Breast epithelium (tissue), 4 donors: ENCODE measurements around the gene STX18. TPM values are rescaled to one million over a fixed set of nuclear protein-coding genes. Genes with fewer than 3 reads are reported as not detected.

Source experiments
- DNase-seq, 2 donors: peaks; one replicate each; pipeline ENCODE4 v3.0.0-alpha.2; 2019; ENCODE audit warnings: low spot score in 2 of 2
- H3K27ac ChIP-seq, 2 donors: fragments of 200-600 bp; sonication (generic) in 1 of 2; one replicate each; pipeline ENCODE4 v1.5.1; 2016 to 2019; ENCODE audit warnings: mild to moderate bottlenecking in 1 of 2
- H3K27me3 ChIP-seq, 2 donors: fragments of 200-600 bp; sonication (generic) in 1 of 2; one replicate each; pipeline versions ENCODE4 v1.5.1 to v1.6.0; 2017 to 2019; ENCODE audit warnings: control low read depth in 1 of 2, mild to moderate bottlenecking in 1 of 2
- H3K36me3 ChIP-seq: fragments of 200-600 bp; one replicate; pipeline ENCODE4 v1.5.1; 2019
- H3K4me1 ChIP-seq, 2 donors: fragments of 200-600 bp; sonication (generic); one replicate each; pipeline ENCODE4 v1.5.1; 2016 to 2019; ENCODE audit warnings: control low read depth in 1 of 2
- H3K4me3 ChIP-seq, 3 donors: fragments of 200-600 bp; sonication (generic); 1 replicate in 2 of 3; 2 replicates in 1 of 3; pipeline ENCODE4 v1.5.1; 2016 to 2019; ENCODE audit warnings: mild to moderate bottlenecking in 3 of 3, moderate library complexity in 2 of 3
- H3K9me3 ChIP-seq, 2 donors: fragments of 200-600 bp; sonication (generic) in 1 of 2; one replicate each; pipeline ENCODE4 v1.5.1; 2016 to 2019; ENCODE audit warnings: control low read depth in 1 of 2
- CTCF ChIP-seq, 3 donors: fragments of 450-650 bp; IDR thresholded peaks; one replicate each; pipeline ENCODE4 v1.5.1; 2016 to 2017; ENCODE audit warnings: antibody characterized with exemption in 3 of 3, mild to moderate bottlenecking in 3 of 3, moderate library complexity in 3 of 3
- POLR2A ChIP-seq: fragments of 450-650 bp; IDR thresholded peaks from one replicate; pipeline ENCODE4 v1.6.1; 2016; ENCODE audit warnings: antibody characterized with exemption, mild to moderate bottlenecking, moderate library complexity
- POLR2AphosphoS5 ChIP-seq, 3 donors: sonication (generic); formaldehyde crosslinking; IDR thresholded peaks; one replicate each; pipeline ENCODE4 v1.6.1; 2017; ENCODE audit warnings: antibody characterized with exemption in 3 of 3
- intact Hi-C: fragments of 100-400 bp; cut with DNase I; formaldehyde crosslinking; loops from one replicate; pipeline ENCODE4 v1.15.1; 2023; ENCODE audit warnings: low total_unique reads
- total RNA-seq, 3 donors: library from RNA; depleted of rRNA; stranded (reverse); fragments of >200 nt; gene quantifications; one replicate each; pipeline ENCODE4 v1.1.0, GENCODE V29; 2016

Gene STX18
- total RNA-seq, 3 donors from 2014 or later: 32.2 to 36.3 (median 32.8) TPM

- TF ChIP-seq POLR2A: no peak
- no peak for TF ChIP-seq CTCF (IDR thresholded peaks at IDR 0.05)
- TF ChIP-seq POLR2AphosphoS5 (IDR thresholded peaks at IDR 0.05): no peak
- Histone ChIP-seq H3K27me3 (no peaks in the 10 kb centered on the region), H3K4me1 (no peaks in the 10 kb centered on the region), H3K36me3 (no peaks in the 10 kb centered on the region), H3K9me3 (no peaks in the 10 kb centered on the region), H3K27ac (no peak overlapping the region), H3K4me3 (no peak overlapping the region)
- intact Hi-C loops: no loop called here
- DNase-seq: peak in 1 of 2 donors; percentile 19
Measured at GRCh38 chr4:4418676-4419390, 123.0 kb downstream of the STX18 start.

- Histone ChIP-seq H3K9me3 (no peaks in the 10 kb centered on the region), H3K36me3 (no peaks in the 10 kb centered on the region), H3K4me3 (no peak overlapping the region), H3K27me3 (no peaks in the 10 kb centered on the region), H3K4me1 (no peaks in the 10 kb centered on the region), H3K27ac (no peak overlapping the region)
- intact Hi-C loops: no loop called here
- DNase-seq: peak in 1 of 2 donors; percentile 30
- TF ChIP-seq POLR2A (no peak), POLR2AphosphoS5 (IDR thresholded peaks at IDR 0.05) (no peak), CTCF (IDR thresholded peaks at IDR 0.05) (no peak)
Measured at GRCh38 chr4:4417886-4418285, 124.0 kb downstream of the STX18 start.

GRCh38 chr4:4416981-4417380 lies 124.9 kb downstream of the STX18 start:
- H3K4me1 ChIP-seq: no peaks in the 10 kb centered on the region
- H3K9me3 ChIP-seq: no peaks in the 10 kb centered on the region
- H3K27me3 ChIP-seq: no peaks in the 10 kb centered on the region
- no peak overlapping the region for H3K27ac ChIP-seq
- H3K4me3 ChIP-seq: no peak overlapping the region
- no peaks in the 10 kb centered on the region for H3K36me3 ChIP-seq
- intact Hi-C loops: no loop called here
- no peak for DNase-seq
- TF ChIP-seq CTCF (IDR thresholded peaks at IDR 0.05) (no peak), POLR2A (no peak), POLR2AphosphoS5 (IDR thresholded peaks at IDR 0.05) (no peak)

- Histone ChIP-seq H3K27ac (no peak overlapping the region), H3K36me3 (no peaks in the 10 kb centered on the region), H3K9me3 (no peaks in the 10 kb centered on the region), H3K4me3 (no peak overlapping the region), H3K27me3 (no peaks in the 10 kb centered on the region), H3K4me1 (no peaks in the 10 kb centered on the region)
- DNase-seq: peak in 1 of 2 donors; percentile 48
- TF ChIP-seq CTCF (IDR thresholded peaks at IDR 0.05) (no peak), POLR2AphosphoS5 (IDR thresholded peaks at IDR 0.05) (no peak), POLR2A (no peak)
- intact Hi-C loops: no loop called here
Measured at GRCh38 chr4:4415806-4416805, 125.7 kb downstream of the STX18 start.
